DOHH2 (cell line): Measurements from ENCODE around the gene CYFIP2.

Experiments
- H3F3A ChIP-seq: fragments of 200-600 bp; sonication (generic), shearing (Covaris generic); 2 replicates; pipeline ENCODE4 v1.6.0; 2016; ENCODE audit warnings: antibody characterized with exemption, mild to moderate bottlenecking; ENCODE audit not compliant: control insufficient read depth, insufficient read depth
- H3K27ac ChIP-seq: fragments of 200-600 bp; sonication (generic); 2 replicates; pipeline ENCODE4 v1.5.1; 2014; ENCODE audit warnings: low read depth, mild to moderate bottlenecking, low read length, moderate library complexity
- H3K27me3 ChIP-seq: fragments of 200-600 bp; sonication (generic); 2 replicates; pipeline ENCODE4 v1.6.1; 2014; ENCODE audit warnings: mild to moderate bottlenecking, low read length, mixed read lengths; ENCODE audit not compliant: control insufficient read depth
- H3K36me3 ChIP-seq: fragments of 200-600 bp; sonication (generic); 2 replicates; pipeline ENCODE4 v1.6.1; 2014; ENCODE audit warnings: mild to moderate bottlenecking, low read length, moderate library complexity, mixed read lengths; ENCODE audit not compliant: control insufficient read depth
- H3K4me1 ChIP-seq: fragments of 200-600 bp; sonication (generic); 2 replicates; pipeline ENCODE4 v1.6.1; 2014; ENCODE audit warnings: mild to moderate bottlenecking, low read length, mixed read lengths; ENCODE audit not compliant: control insufficient read depth
- H3K4me2 ChIP-seq: fragments of 200-600 bp; sonication (generic); 2 replicates; pipeline ENCODE4 v1.6.0; 2014; ENCODE audit warnings: mild to moderate bottlenecking, low read length, moderate library complexity
- H3K4me3 ChIP-seq: fragments of 200-600 bp; sonication (generic); 2 replicates; pipeline ENCODE4 v1.5.1; 2014; ENCODE audit warnings: mild to moderate bottlenecking, low read length, mixed read lengths
- H3K79me2 ChIP-seq: fragments of 200-600 bp; sonication (generic); 2 replicates; pipeline ENCODE4 v1.6.1; 2014; ENCODE audit warnings: mild to moderate bottlenecking, low read length, mixed read lengths; ENCODE audit not compliant: control insufficient read depth
- H3K9me2 ChIP-seq: fragments of 200-600 bp; sonication (generic); replicated peaks from 2 replicates; pipeline ENCODE4 v1.6.1; 2014; ENCODE audit warnings: mild to moderate bottlenecking, low read length, mixed read lengths; ENCODE audit not compliant: control insufficient read depth
- H3K9me3 ChIP-seq: fragments of 200-600 bp; sonication (generic); 2 replicates; pipeline ENCODE4 v1.6.1; 2014; ENCODE audit warnings: antibody characterized with exemption, low read length, mixed read lengths; ENCODE audit not compliant: control insufficient read depth, insufficient read depth
- H4K20me1 ChIP-seq: fragments of 200-600 bp; sonication (generic); 2 replicates; pipeline ENCODE4 v1.6.0; 2014; ENCODE audit warnings: low read depth, mild to moderate bottlenecking, antibody characterized with exemption, low read length, moderate library complexity; ENCODE audit not compliant: control insufficient read depth, insufficient read depth
- CTCF ChIP-seq: fragments of 200-600 bp; sonication (generic); IDR thresholded peaks from one replicate; pipeline ENCODE4 v1.5.1; 2014; ENCODE audit warnings: antibody characterized with exemption, mild to moderate bottlenecking, low read depth, low read length; ENCODE audit not compliant: poor library complexity, severe bottlenecking
- EZH2phosphoT487 ChIP-seq: fragments of 200-600 bp; sonication (generic); IDR thresholded peaks from 2 replicates; pipeline ENCODE4 v1.6.1; 2017; ENCODE audit warnings: borderline replicate concordance, mild to moderate bottlenecking, antibody characterized with exemption, low read length, moderate library complexity, mixed read lengths

Gene CYFIP2

GRCh38 chr5:157387683-157388093 lies 121.8 kb downstream of the CYFIP2 start:
- H3K9me3 ChIP-seq = no peaks in the 10 kb centered on the region
- no peaks in the 10 kb centered on the region for H3K9me2 ChIP-seq
- no peak overlapping the region for H3K4me3 ChIP-seq
- H3F3A ChIP-seq = no peaks in the 10 kb centered on the region
- no peaks in the 10 kb centered on the region for H3K4me1 ChIP-seq
- H3K79me2 ChIP-seq = no peaks in the 10 kb centered on the region
- no peaks in the 10 kb centered on the region for H4K20me1 ChIP-seq
- H3K4me2 ChIP-seq = no peak overlapping the region
- no peak overlapping the region for H3K27ac ChIP-seq
- TF ChIP-seq CTCF (no peak), EZH2phosphoT487 (no peak)
- H3K36me3 ChIP-seq = peaks cover 89% of the 10 kb centered on the region
- no peaks in the 10 kb centered on the region for H3K27me3 ChIP-seq

GRCh38 chr5:157388111-157388710 lies 122.3 kb downstream of the CYFIP2 start:
- H3K9me2 ChIP-seq = no peaks in the 10 kb centered on the region
- no peaks in the 10 kb centered on the region for H4K20me1 ChIP-seq
- no peak overlapping the region for H3K4me2 ChIP-seq
- H3K79me2 ChIP-seq = no peaks in the 10 kb centered on the region
- H3K27ac ChIP-seq = no peak overlapping the region
- H3K9me3 ChIP-seq = no peaks in the 10 kb centered on the region
- H3K4me3 ChIP-seq = no peak overlapping the region
- H3K27me3 ChIP-seq = no peaks in the 10 kb centered on the region
- no peaks in the 10 kb centered on the region for H3F3A ChIP-seq
- TF ChIP-seq CTCF = no peak
- TF ChIP-seq EZH2phosphoT487 = no peak
- H3K4me1 ChIP-seq = no peaks in the 10 kb centered on the region
- H3K36me3 ChIP-seq = peaks cover 90% of the 10 kb centered on the region

GRCh38 chr5:157389103-157389502 lies 123.2 kb downstream of the CYFIP2 start:
- H3K9me3 ChIP-seq = no peaks in the 10 kb centered on the region
- no peak overlapping the region for H3K27ac ChIP-seq
- no peak overlapping the region for H3K4me3 ChIP-seq
- TF ChIP-seq CTCF (no peak), EZH2phosphoT487 (no peak)
- H4K20me1 ChIP-seq = no peaks in the 10 kb centered on the region
- H3F3A ChIP-seq = no peaks in the 10 kb centered on the region
- no peak overlapping the region for H3K4me2 ChIP-seq
- H3K79me2 ChIP-seq = no peaks in the 10 kb centered on the region
- H3K4me1 ChIP-seq = no peaks in the 10 kb centered on the region
- H3K9me2 ChIP-seq = no peaks in the 10 kb centered on the region
- H3K36me3 ChIP-seq = peaks cover 85% of the 10 kb centered on the region
- H3K27me3 ChIP-seq = no peaks in the 10 kb centered on the region
